Hepatocyte (in vitro differentiated cells): ENCODE results near the gene PLPPR3. TPM values are rescaled to one million over a fixed set of nuclear protein-coding genes. Genes with fewer than 3 reads are reported as not detected.

Experiments
- DNase-seq: peaks from one replicate; pipeline ENCODE4 v3.0.0-alpha.2; 2016; ENCODE audit warnings: low spot score
- H2AFZ ChIP-seq: fragments of 200-600 bp; sonication (generic); 2 replicates; pipeline ENCODE4 v1.6.0; 2016; ENCODE audit warnings: antibody characterized with exemption, mild to moderate bottlenecking
- H3K27ac ChIP-seq: fragments of 200-600 bp; sonication (generic); 2 replicates; pipeline ENCODE4 v1.5.1; 2016; ENCODE audit warnings: mild to moderate bottlenecking
- H3K27me3 ChIP-seq: fragments of 200-600 bp; sonication (generic); 2 replicates; pipeline ENCODE4 v1.6.1; 2016
- H3K36me3 ChIP-seq: fragments of 200-600 bp; sonication (generic); replicated peaks from 2 replicates; pipeline ENCODE4 v1.5.1; 2016; ENCODE audit warnings: low read depth; ENCODE audit not compliant: insufficient read depth
- H3K4me1 ChIP-seq: fragments of 200-600 bp; sonication (generic); 2 replicates; pipeline ENCODE4 v1.5.1; 2016; ENCODE audit warnings: mild to moderate bottlenecking, moderate library complexity; ENCODE audit not compliant: insufficient read depth
- H3K4me2 ChIP-seq: fragments of 200-600 bp; sonication (generic); 2 replicates; pipeline ENCODE4 v1.6.0; 2016
- H3K4me3 ChIP-seq: fragments of 200-600 bp; sonication (generic); 2 replicates; pipeline ENCODE4 v1.5.1; 2016; ENCODE audit warnings: mild to moderate bottlenecking
- H3K79me2 ChIP-seq: fragments of 200-600 bp; sonication (generic); 2 replicates; pipeline ENCODE4 v1.6.0; 2017; ENCODE audit warnings: mild to moderate bottlenecking
- H3K9me2 ChIP-seq: fragments of 200-600 bp; sonication (generic); replicated peaks from 2 replicates; pipeline ENCODE4 v1.6.0; 2017; ENCODE audit warnings: mild to moderate bottlenecking; ENCODE audit not compliant: insufficient read depth
- H3K9me3 ChIP-seq: fragments of 200-600 bp; sonication (generic); 2 replicates; pipeline ENCODE4 v1.5.1; 2016; ENCODE audit warnings: low read depth, mild to moderate bottlenecking
- H4K20me1 ChIP-seq: fragments of 200-600 bp; sonication (generic); 2 replicates; pipeline ENCODE4 v1.6.0; 2016; ENCODE audit warnings: mild to moderate bottlenecking; ENCODE audit not compliant: insufficient read depth, poor library complexity, severe bottlenecking
- EZH2 ChIP-seq: fragments of 200-600 bp; sonication (generic); IDR thresholded peaks from 2 replicates; pipeline ENCODE4 v1.6.1; 2016; ENCODE audit warnings: antibody characterized with exemption, mild to moderate bottlenecking, borderline replicate concordance
- EZH2phosphoT487 ChIP-seq: fragments of 200-600 bp; sonication (generic); IDR thresholded peaks from one replicate; pipeline ENCODE4 v1.6.1; 2018; ENCODE audit warnings: antibody characterized with exemption, mild to moderate bottlenecking, low read depth, moderate library complexity; ENCODE audit not compliant: unreplicated experiment, severe bottlenecking
- WGBS: methylation state at CpG from one replicate; pipeline ENCODE4 v1.1.6; 2016; ENCODE audit warnings: low lambda C conversion rate; ENCODE audit errors: missing lambda C conversion rate; 5-methylcytosine and 5-hydroxymethylcytosine counted together
- polyA plus RNA-seq: library from polyadenylated mRNA; unstranded; fragments of >200 nt; fragmentation: Nextera tagmentation; extraction: Ambion mirVana; gene quantifications from 2 replicates; pipeline ENCODE4 v1.2.1, GENCODE V29; 2016
- total RNA-seq: library from RNA; depleted of rRNA; stranded (reverse); fragments of >200 nt; gene quantifications from 2 replicates; pipeline ENCODE4 v1.2.3, GENCODE V29; 2014
- TF ChIP-seq, protein P1 (sequence below): fragments of 200-600 bp; sonication (generic); IDR thresholded peaks from 2 replicates; pipeline ENCODE4 v1.5.1; 2016; ENCODE audit warnings: antibody characterized with exemption, mild to moderate bottlenecking; ENCODE audit not compliant: poor library complexity

Gene PLPPR3
- total and polyA plus RNA-seq, 2 experiments from 2014 or later, result 11.1 to 11.7 TPM

GRCh38 chr19:811506-812048, 10.2 kb downstream of the PLPPR3 start:
- TF ChIP-seq EZH2 (no peak), EZH2phosphoT487 (no peak)
- TF ChIP-seq, protein P1, sequence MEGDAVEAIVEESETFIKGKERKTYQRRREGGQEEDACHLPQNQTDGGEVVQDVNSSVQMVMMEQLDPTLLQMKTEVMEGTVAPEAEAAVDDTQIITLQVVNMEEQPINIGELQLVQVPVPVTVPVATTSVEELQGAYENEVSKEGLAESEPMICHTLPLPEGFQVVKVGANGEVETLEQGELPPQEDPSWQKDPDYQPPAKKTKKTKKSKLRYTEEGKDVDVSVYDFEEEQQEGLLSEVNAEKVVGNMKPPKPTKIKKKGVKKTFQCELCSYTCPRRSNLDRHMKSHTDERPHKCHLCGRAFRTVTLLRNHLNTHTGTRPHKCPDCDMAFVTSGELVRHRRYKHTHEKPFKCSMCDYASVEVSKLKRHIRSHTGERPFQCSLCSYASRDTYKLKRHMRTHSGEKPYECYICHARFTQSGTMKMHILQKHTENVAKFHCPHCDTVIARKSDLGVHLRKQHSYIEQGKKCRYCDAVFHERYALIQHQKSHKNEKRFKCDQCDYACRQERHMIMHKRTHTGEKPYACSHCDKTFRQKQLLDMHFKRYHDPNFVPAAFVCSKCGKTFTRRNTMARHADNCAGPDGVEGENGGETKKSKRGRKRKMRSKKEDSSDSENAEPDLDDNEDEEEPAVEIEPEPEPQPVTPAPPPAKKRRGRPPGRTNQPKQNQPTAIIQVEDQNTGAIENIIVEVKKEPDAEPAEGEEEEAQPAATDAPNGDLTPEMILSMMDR, result no peak
- Histone ChIP-seq H3K9me2 (no peaks in the 10 kb centered on the region), H3K79me2 (peaks cover 31% of the 10 kb centered on the region), H3K4me3 (no peak overlapping the region), H3K9me3 (no peaks in the 10 kb centered on the region), H3K36me3 (peaks cover 5% of the 10 kb centered on the region), H3K4me1 (no peaks in the 10 kb centered on the region), H4K20me1 (peaks cover 49% of the 10 kb centered on the region), H3K4me2 (no peak overlapping the region), H3K27ac (no peak overlapping the region), H2AFZ (no peak overlapping the region), H3K27me3 (no peaks in the 10 kb centered on the region)
- no peak for DNase-seq
- 94% methylated on average over 20 of the region's 20 CpGs for WGBS

DNA sequence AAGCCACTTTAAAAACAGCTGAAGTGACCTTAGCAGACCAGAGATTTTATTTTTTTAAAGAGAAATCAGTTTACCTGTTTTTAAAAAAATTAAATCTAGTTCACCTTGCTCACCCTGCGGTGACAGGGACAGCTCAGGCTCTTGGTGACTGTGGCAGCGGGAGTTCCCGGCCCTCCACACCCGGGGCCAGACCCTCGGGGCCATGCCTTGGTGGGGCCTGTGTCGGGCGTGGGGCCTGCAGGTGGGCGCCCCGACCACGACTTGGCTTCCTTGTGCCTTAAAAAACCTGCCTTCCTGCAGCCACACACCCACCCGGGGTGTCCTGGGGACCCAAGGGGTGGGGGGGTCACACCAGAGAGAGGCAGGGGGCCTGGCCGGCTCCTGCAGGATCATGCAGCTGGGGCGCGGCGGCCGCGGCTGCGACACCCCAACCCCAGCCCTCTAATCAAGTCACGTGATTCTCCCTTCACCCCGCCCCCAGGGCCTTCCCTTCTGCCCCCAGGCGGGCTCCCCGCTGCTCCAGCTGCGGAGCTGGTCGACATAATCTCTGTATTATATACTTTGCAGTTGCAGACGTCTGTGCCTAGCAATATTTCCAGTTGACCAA, 10.8 kb downstream of the PLPPR3 start:
- WGBS, result 91% methylated on average over 17 of the region's 25 CpGs
- H4K20me1 ChIP-seq, result peaks cover 55% of the 10 kb centered on the region

GRCh38 chr19:810077-810855, 11.5 kb downstream of the PLPPR3 start:
- H4K20me1 ChIP-seq, result peaks cover 62% of the 10 kb centered on the region
- H3K4me1 ChIP-seq, result no peaks in the 10 kb centered on the region
- peaks cover 5% of the 10 kb centered on the region for H3K36me3 ChIP-seq
- WGBS, result 95% methylated on average over 30 of the region's 30 CpGs
- H3K4me2 ChIP-seq, result no peak overlapping the region
- no peaks in the 10 kb centered on the region for H3K9me2 ChIP-seq
- no peak for DNase-seq
- no peaks in the 10 kb centered on the region for H3K9me3 ChIP-seq
- H2AFZ ChIP-seq, result no peak overlapping the region
- no peaks in the 10 kb centered on the region for H3K27me3 ChIP-seq
- H3K4me3 ChIP-seq, result no peak overlapping the region
- no peak overlapping the region for H3K27ac ChIP-seq
- H3K79me2 ChIP-seq, result peaks cover 44% of the 10 kb centered on the region
- TF ChIP-seq, protein P1, result no peak
- TF ChIP-seq EZH2phosphoT487 (no peak), EZH2 (no peak)

More for the DNA sequence above, 10.8 kb downstream of the PLPPR3 start:
- DNase-seq, result no peak
- H3K4me2 ChIP-seq, result no peak overlapping the region
- H2AFZ ChIP-seq, result no peak overlapping the region
- no peaks in the 10 kb centered on the region for H3K4me1 ChIP-seq
- TF ChIP-seq, protein P1, result no peak
- TF ChIP-seq EZH2phosphoT487, result no peak
- TF ChIP-seq EZH2, result no peak
- peaks cover 5% of the 10 kb centered on the region for H3K36me3 ChIP-seq
- no peaks in the 10 kb centered on the region for H3K9me2 ChIP-seq
- no peaks in the 10 kb centered on the region for H3K27me3 ChIP-seq
- H3K79me2 ChIP-seq, result peaks cover 37% of the 10 kb centered on the region
- no peak overlapping the region for H3K27ac ChIP-seq
- no peak overlapping the region for H3K4me3 ChIP-seq
- H3K9me3 ChIP-seq, result no peaks in the 10 kb centered on the region
